Measurements from ENCODE around the gene SLC2A8.

Gene SLC2A8

GRCh38 chr9:127404631-127405030 lies 7.7 kb downstream of the SLC2A8 start:
- DNase-seq: no peak

- DNase-seq: peak; percentile 86
Observed at GRCh38 chr9:127405344-127406125, 8.6 kb downstream of the SLC2A8 start.

GRCh38 chr9:127406799-127407491 lies 10.0 kb downstream of the SLC2A8 start:
- DNase-seq: no peak

GRCh38 chr9:127407492-127407843 lies 10.5 kb downstream of the SLC2A8 start:
- no peak for DNase-seq

GRCh38 chr9:127411122-127411521 lies 14.2 kb downstream of the SLC2A8 start:
- DNase-seq: no peak

- no peak for DNase-seq
Observed at GRCh38 chr9:127415141-127415540, 18.2 kb downstream of the SLC2A8 start.

GRCh38 chr9:127415657-127416056 lies 18.7 kb downstream of the SLC2A8 start:
- no peak for DNase-seq

GRCh38 chr9:127417131-127418036 lies 20.4 kb downstream of the SLC2A8 start:
- DNase-seq: no peak

GRCh38 chr9:127418037-127418471 lies 21.1 kb downstream of the SLC2A8 start:
- DNase-seq: peak; percentile 21

- DNase-seq: no peak
Observed at GRCh38 chr9:127419348-127419747, 22.4 kb downstream of the SLC2A8 start.

GRCh38 chr9:127421057-127421456 lies 24.1 kb downstream of the SLC2A8 start:
- no peak for DNase-seq

- no peak for DNase-seq
Observed at GRCh38 chr9:127422133-127422782, 25.3 kb downstream of the SLC2A8 start.

- no peak for DNase-seq
Observed at GRCh38 chr9:127422787-127423186, 25.8 kb downstream of the SLC2A8 start.

- no peak for DNase-seq
Observed at GRCh38 chr9:127423476-127423933, 26.5 kb downstream of the SLC2A8 start.

GRCh38 chr9:127423934-127424675 lies 27.1 kb downstream of the SLC2A8 start, which contains the start of gene ZNF79:
Gene ZNF79, plus strand, starts transcription at chr9:127424382. Its CDS starts 406 bp downstream, at chr9:127424788.
- DNase-seq: peak; percentile 93

GRCh38 chr9:127424676-127424999 lies 27.7 kb downstream of the SLC2A8 start:
- no peak for DNase-seq

GRCh38 chr9:127426756-127427155 lies 29.8 kb downstream of the SLC2A8 start:
- no peak for DNase-seq

GRCh38 chr9:127428348-127428747 lies 31.4 kb downstream of the SLC2A8 start:
- no peak for DNase-seq

- DNase-seq: no peak
Observed at GRCh38 chr9:127430415-127430814, 33.4 kb downstream of the SLC2A8 start.

GRCh38 chr9:127437497-127438264 lies 40.7 kb downstream of the SLC2A8 start:
- no peak for DNase-seq

- no peak for DNase-seq
Observed at GRCh38 chr9:127438394-127438793, 41.4 kb downstream of the SLC2A8 start.

All from NCI-H2171 (cell line).